Prostate gland (tissue), 2 donors: ENCODE results near the gene DDX54. TPM values are rescaled to one million over a fixed set of nuclear protein-coding genes. Genes with fewer than 3 reads are reported as not detected.

Experiments used
- DNase-seq: peaks from one replicate; pipeline ENCODE4 v3.0.0-alpha.2; 2019; ENCODE audit warnings: low spot score
- H3K27ac ChIP-seq, 2 donors: fragments of 200-600 bp; sonication (generic); 2 replicates each; pipeline ENCODE4 v1.5.1; 2017 to 2019
- H3K27me3 ChIP-seq: fragments of 200-600 bp; sonication (generic); replicated peaks from 2 replicates; pipeline ENCODE4 v1.5.1; 2019; ENCODE audit not compliant: insufficient read depth
- H3K36me3 ChIP-seq, 2 donors: fragments of 200-600 bp; sonication (generic); 1 replicate in 1 of 2; 2 replicates in 1 of 2; pipeline versions ENCODE4 v1.5.1 to v1.8.1; 2017 to 2019
- H3K4me1 ChIP-seq: fragments of 200-600 bp; sonication (generic); replicated peaks from 2 replicates; pipeline ENCODE4 v1.5.1; 2019
- H3K4me3 ChIP-seq, 2 donors: fragments of 200-600 bp; sonication (generic); 2 replicates each; pipeline ENCODE4 v1.5.1; 2017 to 2019
- H3K9me3 ChIP-seq: fragments of 200-600 bp; sonication (generic); 2 replicates; pipeline ENCODE4 v1.5.1; 2017
- CTCF ChIP-seq, 4 experiments: fragments of 200-600 bp in 2 of 4; fragments of 450-650 bp in 2 of 4; sonication (generic) in 2 of 4; IDR thresholded peaks; 1 replicate in 3 of 4; 2 replicates in 1 of 4; pipeline ENCODE4 v1.5.1; 2016 to 2019; ENCODE audit warnings: antibody characterized with exemption in 4 of 4, mild to moderate bottlenecking in 2 of 4, moderate library complexity in 2 of 4
- POLR2A ChIP-seq: fragments of 450-650 bp; IDR thresholded peaks from one replicate; pipeline ENCODE4 v1.6.1; 2016; ENCODE audit warnings: antibody characterized with exemption, mild to moderate bottlenecking
- POLR2AphosphoS5 ChIP-seq: sonication (generic); formaldehyde crosslinking; IDR thresholded peaks from one replicate; pipeline ENCODE4 v1.6.1; 2017; ENCODE audit warnings: antibody characterized with exemption
- WGBS: methylation state at CpG from one replicate; pipeline ENCODE4 v1.1.5; 2018; 5-methylcytosine and 5-hydroxymethylcytosine counted together
- intact Hi-C: fragments of 100-400 bp; cut with DNase I; formaldehyde crosslinking; loops from one replicate; pipeline ENCODE4 v1.14.2; 2022
- total RNA-seq, 2 donors: library from RNA; depleted of rRNA; stranded (reverse); fragments of >200 nt; gene quantifications; one replicate each; pipeline ENCODE4 v1.1.0, GENCODE V29; 2016

Gene DDX54
- total RNA-seq, 2 donors from 2014 or later, result 66.3 to 119 TPM

- H3K4me1 ChIP-seq, result no peaks in the 10 kb centered on the region
- 88% methylated on average over 3 of the region's 3 CpGs for WGBS
- DNase-seq, result no peak
Measured at GRCh38 chr12:113133666-113134065, 51.6 kb downstream of the DDX54 start.

GRCh38 chr12:113133036-113133435, 52.2 kb downstream of the DDX54 start:
- 78% methylated on average over 6 of the region's 6 CpGs for WGBS
- Histone ChIP-seq H3K4me1 (no peaks in the 10 kb centered on the region), H3K4me3 (no peak overlapping the region)

More at GRCh38 chr12:113133666-113134065, 51.6 kb downstream of the DDX54 start:
- Histone ChIP-seq H3K4me3 (no peak overlapping the region), H3K36me3 (no peaks in the 10 kb centered on the region), H3K27me3 (peaks cover 10% of the 10 kb centered on the region), H3K27ac (no peak overlapping the region), H3K9me3 (no peaks in the 10 kb centered on the region)
- intact Hi-C loops, result no loop called here
- no peak for TF ChIP-seq POLR2A
- no peak for TF ChIP-seq POLR2AphosphoS5
- no peak for TF ChIP-seq CTCF (IDR thresholded peaks at IDR 0.05)

GRCh38 chr12:113131556-113131955, 53.7 kb downstream of the DDX54 start:
- Histone ChIP-seq H3K27me3 (peaks cover 10% of the 10 kb centered on the region), H3K4me3 (no peak overlapping the region), H3K9me3 (no peaks in the 10 kb centered on the region), H3K4me1 (no peaks in the 10 kb centered on the region), H3K36me3 (no peaks in the 10 kb centered on the region), H3K27ac (no peak overlapping the region)
- WGBS, result 67% methylated on average over 1 of the region's 1 CpG
- DNase-seq, result no peak
- TF ChIP-seq CTCF (IDR thresholded peaks at IDR 0.05) (no peak), POLR2AphosphoS5 (no peak), POLR2A (no peak)
- intact Hi-C loops, result no loop called here

More at GRCh38 chr12:113133036-113133435, 52.2 kb downstream of the DDX54 start:
- H3K9me3 ChIP-seq, result no peaks in the 10 kb centered on the region
- intact Hi-C loops, result no loop called here
- no peak overlapping the region for H3K27ac ChIP-seq
- H3K27me3 ChIP-seq, result peaks cover 10% of the 10 kb centered on the region
- no peak for TF ChIP-seq POLR2A
- TF ChIP-seq POLR2AphosphoS5, result no peak
- no peak for TF ChIP-seq CTCF (IDR thresholded peaks at IDR 0.05)
- DNase-seq, result no peak
- no peaks in the 10 kb centered on the region for H3K36me3 ChIP-seq

- Histone ChIP-seq H3K27me3 (peaks cover 7% of the 10 kb centered on the region), H3K9me3 (no peaks in the 10 kb centered on the region), H3K4me3 (no peak overlapping the region), H3K27ac (no peak overlapping the region), H3K36me3 (no peaks in the 10 kb centered on the region), H3K4me1 (no peaks in the 10 kb centered on the region)
- no peak for DNase-seq
- TF ChIP-seq CTCF (IDR thresholded peaks at IDR 0.05), result no peak
- no peak for TF ChIP-seq POLR2AphosphoS5
- no peak for TF ChIP-seq POLR2A
- intact Hi-C loops, result no loop called here
- WGBS, result 46% methylated on average over 18 of the region's 18 CpGs
Measured at GRCh38 chr12:113130457-113131135, 54.7 kb downstream of the DDX54 start.
